HepG2 (cell line): Measurements from ENCODE around the gene CCDC88A. TPM values are rescaled to one million over a fixed set of nuclear protein-coding genes. Genes with fewer than 3 reads are reported as not detected.
"Not testable (repeated sequence)": the region's sequence is repeated elsewhere in the genome, so short reads cannot be mapped to it uniquely, and the experiment has no call there.

Experiments
- ATAC-seq: fragments of 200-7000 bp; cut with Tn5 transposase; 3 replicates; pipeline ENCODE4 v1.9.1; 2020; ENCODE audit warnings: mild to moderate bottlenecking, moderate library complexity
- BruUV-seq: library from RNA; stranded (reverse); fragments of 400-500 nt; replicated peaks from 2 replicates; lab custom pipeline; 2021; lab: Mats Ljungman, UMichigan
- CTCF ChIA-PET: fragments of 300-600 bp; formaldehyde crosslinking; extraction: SDS; loops from one replicate; lab custom pipeline; 2021; ENCODE audit warnings: low total read pairs, inconsistent platforms, low intra/inter-chr PET ratio; lab: Yijun Ruan, JAX
- POLR2A ChIA-PET: fragments of 350-600 bp; sonication (Branson Sonifier 250); formaldehyde crosslinking; loops from one replicate; lab custom pipeline; 2020; ENCODE audit warnings: antibody characterized with exemption, inconsistent platforms; lab: Yijun Ruan, JAX
- DNase-seq: peaks from one replicate; pipeline ENCODE4 v3.0.0-alpha.2; 2015; ENCODE audit warnings: low spot score
- FAIRE-seq: peaks from 3 replicates; lab custom pipeline; 2011; peaks lifted over from hg19 to GRCh38; lab: Jason Lieb, UNC
- H2AFZ ChIP-seq: one replicate; pipeline ENCODE4 v1.6.1; 2011; ENCODE audit warnings: low read length, inconsistent platforms
- H3K27ac ChIP-seq: fragments of 300-600 bp; 3 replicates; pipeline ENCODE4 v1.8.0; 2011; ENCODE audit warnings: mixed run types, mild to moderate bottlenecking, mixed read lengths, low read length, inconsistent platforms; ENCODE audit not compliant: insufficient read depth; ENCODE audit errors: extremely low read length
- H3K27me3 ChIP-seq, 2 experiments: fragments of 200-600 bp in 1 of 2; 2 replicates in 1 of 2; 3 replicates in 1 of 2; pipeline versions ENCODE4 v1.6.0 to v1.8.0; 2011; ENCODE audit warnings: low read length in 2 of 2, mild to moderate bottlenecking in 2 of 2, moderate library complexity in 2 of 2, inconsistent platforms in 1 of 2; ENCODE audit not compliant: insufficient read depth in 2 of 2, control insufficient read depth in 1 of 2
- H3K36me3 ChIP-seq, 2 experiments: fragments of 200-600 bp in 1 of 2; replicated peaks in 1 of 2; 2 replicates in 1 of 2; 3 replicates in 1 of 2; pipeline versions ENCODE4 v1.5.1 to v1.8.0; 2011; ENCODE audit warnings: low read length in 2 of 2, inconsistent platforms in 1 of 2; ENCODE audit not compliant: insufficient read depth in 2 of 2, control insufficient read depth in 1 of 2
- H3K4me1 ChIP-seq: 2 replicates; pipeline ENCODE4 v1.5.1; 2012; ENCODE audit warnings: low read length, inconsistent platforms; ENCODE audit not compliant: insufficient read depth
- H3K4me2 ChIP-seq: 2 replicates; pipeline ENCODE4 v1.6.0; 2011; ENCODE audit warnings: low read depth, low read length, inconsistent platforms
- H3K4me3 ChIP-seq, 3 experiments: fragments of 200-600 bp in 1 of 3; sonication (generic), shearing (Covaris generic) in 1 of 3; replicated peaks in 1 of 3; 2 replicates each; pipeline ENCODE4 v1.5.1; 2011 to 2016; ENCODE audit warnings: low read length in 3 of 3, inconsistent platforms in 2 of 3, low read depth in 2 of 3, mild to moderate bottlenecking in 2 of 3, control low read depth in 1 of 3, mixed read lengths in 1 of 3; ENCODE audit not compliant: insufficient read depth in 1 of 3
- H3K79me2 ChIP-seq: one replicate; pipeline ENCODE4 v1.6.1; 2011; ENCODE audit warnings: low read length, inconsistent platforms; ENCODE audit not compliant: insufficient read depth
- H3K9ac ChIP-seq: 2 replicates; pipeline ENCODE4 v1.6.0; 2011; ENCODE audit warnings: mild to moderate bottlenecking, low read depth, low read length, inconsistent platforms; ENCODE audit not compliant: insufficient read depth
- H3K9me3 ChIP-seq: 2 replicates; pipeline ENCODE4 v1.5.1; 2012; ENCODE audit warnings: mild to moderate bottlenecking, low read length
- H4K20me1 ChIP-seq: 2 replicates; pipeline ENCODE4 v1.6.0; 2011; ENCODE audit warnings: inconsistent platforms, mild to moderate bottlenecking, low read length, moderate library complexity; ENCODE audit not compliant: insufficient read depth
- CEBPB ChIP-seq: IDR thresholded peaks from 2 replicates; pipeline ENCODE4 v1.6.1; 2011; ENCODE audit warnings: low read depth, low read length, improper control_type of control experiment, borderline replicate concordance
- TIGD3 ChIP-seq: sonication (generic); formaldehyde crosslinking; IDR thresholded peaks from 2 replicates; pipeline ENCODE4 v1.5.1; 2020; ENCODE audit warnings: mild to moderate bottlenecking, missing genetic modification reagents, borderline replicate concordance
- ZBTB7B ChIP-seq: sonication (generic); formaldehyde crosslinking; IDR thresholded peaks from 2 replicates; pipeline ENCODE4 v1.4.0; 2020; ENCODE audit warnings: missing genetic modification reagents
- ZNF326 ChIP-seq: sonication (generic); formaldehyde crosslinking; IDR thresholded peaks from 2 replicates; pipeline ENCODE4 v1.4.0; 2020; ENCODE audit warnings: missing genetic modification reagents, borderline replicate concordance
- ZNF615 ChIP-seq: sonication (generic); formaldehyde crosslinking; IDR thresholded peaks from 2 replicates; pipeline ENCODE4 v1.5.0; 2020; ENCODE audit warnings: mild to moderate bottlenecking, missing genetic modification reagents, borderline replicate concordance
- WGBS: methylation state at CpG from one replicate; pipeline ENCODE4 v1.1.6; 2017; ENCODE audit warnings: low lambda C conversion rate; 5-methylcytosine and 5-hydroxymethylcytosine counted together
- in situ Hi-C: cut with HindIII; loops from 2 replicates; pipeline ENCODE4 v1.10.0; 2017; ENCODE audit warnings: low pct_unique_long_range_greater_than_20kb; ENCODE audit not compliant: extremely low pct_ligation_motif_present
- intact Hi-C: fragments of 100-400 bp; cut with micrococcal nuclease; formaldehyde crosslinking; loops from one replicate; pipeline ENCODE4 v1.10.0; 2022; ENCODE audit not compliant: unreplicated experiment
- polyA plus RNA-seq, 8 experiments: library from polyadenylated mRNA; depleted of rRNA in 3 of 8; stranded (reverse) in 7 of 8; unstranded in 1 of 8; fragments of >200 nt; fragmentation: Illumina TruSeq in 4 of 8; extraction: Trizol in 4 of 8; gene quantifications; 2 replicates each; pipeline versions ENCODE4 v1.2.1 to v1.2.3, GENCODE V29; 2011 to 2016; ENCODE audit warnings: low read depth in 4 of 8, missing spikeins in 1 of 8, mixed read lengths in 1 of 8; ENCODE audit not compliant: insufficient read depth in 1 of 8
- total RNA-seq, 5 experiments: library from RNA; depleted of rRNA; stranded (reverse); fragments of >200 nt; fragmentation: Illumina TruSeq; extraction: Trizol; gene quantifications; 2 replicates each; pipeline ENCODE4 v1.2.3, GENCODE V29; 2016; ENCODE audit warnings: low read depth in 1 of 5

The CCDC88A gene
- total and polyA plus RNA-seq, 2 of the 13 experiments (the other 11 are each of a cell fraction or from before 2014, with no cell fraction given) = 43.2 to 84.1 TPM

GRCh38 chr2:55245411-55245810 lies 174.2 kb downstream of the CCDC88A start:
- ChIA-PET POLR2A (no interaction called here), CTCF (no interaction called here)
- TF ChIP-seq TIGD3 (CRISPR knock-in tag) (no peak), CEBPB (peak; percentile 32; the same call in 1 of the 2 replicates)
- TF ChIP-seq, all 625 proteins: peak for 1
- Histone ChIP-seq H3K79me2 (no peaks in the 10 kb centered on the region), H3K36me3 (peaks cover 9 to 70% of the 10 kb centered on the region in 2 experiments), H3K27ac (no peak overlapping the region), H3K9me3 (no peaks in the 10 kb centered on the region), H3K9ac (no peak overlapping the region), H2AFZ (no peak overlapping the region), H4K20me1 (no peaks in the 10 kb centered on the region), H3K27me3 (no peaks in the 10 kb centered on the region), H3K4me1 (peaks cover 12% of the 10 kb centered on the region), H3K4me3 (no peak overlapping the region), H3K4me2 (no peak overlapping the region)
- in situ Hi-C loops (no loop called here), intact Hi-C loops (no loop called here)
- 95% methylated on average over 5 of the region's 5 CpGs for WGBS
- DNase-seq (no peak), ATAC-seq (no peak), FAIRE-seq (no peak)
- no TSS peak for BruUV-seq

- ChIA-PET CTCF (no interaction called here), POLR2A (no interaction called here)
- DNase-seq (no peak), FAIRE-seq (no peak), ATAC-seq (no peak)
- intact Hi-C loops = no loop called here
- no peak overlapping the region for H3K9ac ChIP-seq
- no peak overlapping the region for H3K27ac ChIP-seq
- H3K4me2 ChIP-seq = no peak overlapping the region
- 0 out of 2 replicates have a peak, but pooled peaks cover 3% of the 10 kb centered on the region for H4K20me1 ChIP-seq
- no peak overlapping the region for H3K4me3 ChIP-seq
- H3K4me1 ChIP-seq = peaks cover 21% of the 10 kb centered on the region
- BruUV-seq = no TSS peak
- no peak overlapping the region for H2AFZ ChIP-seq
- H3K9me3 ChIP-seq = no peaks in the 10 kb centered on the region
- H3K36me3 ChIP-seq = peaks cover 7 to 50% of the 10 kb centered on the region in 2 experiments
- no peak for TF ChIP-seq ZNF615 (CRISPR knock-in tag)
- no peak for TF ChIP-seq ZNF326 (CRISPR knock-in tag)
- no peak for TF ChIP-seq ZBTB7B (CRISPR knock-in tag)
- TF ChIP-seq, all 625 proteins: peak for 0
- Histone ChIP-seq H3K79me2 (no peaks in the 10 kb centered on the region), H3K27me3 (no peaks in the 10 kb centered on the region)
- in situ Hi-C loops = no loop called here
- 93% methylated on average over 1 of the region's 1 CpG for WGBS
Measured at GRCh38 chr2:55242617-55243016, 177.0 kb downstream of the CCDC88A start.

- H3K27me3 ChIP-seq, H3K4me2 ChIP-seq, FAIRE-seq, H3K9me3 ChIP-seq, H2AFZ ChIP-seq, H3K79me2 ChIP-seq, intact Hi-C loops, H3K9ac ChIP-seq, in situ Hi-C loops, ATAC-seq, DNase-seq, H3K27ac ChIP-seq, CTCF ChIA-PET, BruUV-seq, H4K20me1 ChIP-seq, H3K4me3 ChIP-seq: not testable (repeated sequence)
- peaks cover 16% of the 10 kb centered on the region for H3K4me1 ChIP-seq
- WGBS = 96% methylated on average over 8 of the region's 8 CpGs
- peaks cover 5 to 41% of the 10 kb centered on the region in 2 experiments for H3K36me3 ChIP-seq
- POLR2A ChIA-PET = interaction anchor here (0.7 to 1.1 kb wide), 2 partner anchors 9 to 448 kb away, joined by 3 to 5 read pairs; partner anchors contain the start of genes CLHC1 and RPS27A
Measured at GRCh38 chr2:55241582-55241981, 178.1 kb downstream of the CCDC88A start.
